WTC11 (cell line): ENCODE measurements around the gene STRN4. TPM values are rescaled to one million over a fixed set of nuclear protein-coding genes. Genes with fewer than 3 reads are reported as not detected.

Experiments
- ATAC-seq: fragments of 200-7000 bp; cut with Tn5 transposase; 2 replicates; pipeline ENCODE4 v1.10.0; 2021; ENCODE audit warnings: mild to moderate bottlenecking, moderate library complexity
- CTCF ChIA-PET: fragments of 300-600 bp; sonication (Branson Sonifier 250); formaldehyde crosslinking; loops from one replicate; lab custom pipeline; 2021; ENCODE audit warnings: antibody characterized with exemption; lab: Charles Lee
- POLR2A ChIA-PET: fragments of 350-600 bp; sonication (Branson Sonifier 250); formaldehyde crosslinking; loops from one replicate; lab custom pipeline; 2021; ENCODE audit warnings: antibody characterized with exemption; lab: Charles Lee
- DNase-seq: peaks from one replicate; pipeline ENCODE4 v3.0.0; 2021; ENCODE audit warnings: low spot score
- H3K27ac Mint-ChIP-seq: 2 replicates; pipeline ENCODE4 v1.8.0; 2021; ENCODE audit warnings: mixed read lengths
- H3K27me3 Mint-ChIP-seq: 2 replicates; pipeline ENCODE4 v1.8.0; 2021; ENCODE audit warnings: low read depth, mild to moderate bottlenecking, moderate library complexity, mixed read lengths
- H3K36me3 Mint-ChIP-seq: 2 replicates; pipeline ENCODE4 v1.8.0; 2021; ENCODE audit warnings: mixed read lengths
- H3K4me1 Mint-ChIP-seq: 2 replicates; pipeline ENCODE4 v1.8.0; 2022; ENCODE audit warnings: mixed read lengths
- H3K4me3 Mint-ChIP-seq: 2 replicates; pipeline ENCODE4 v1.8.0; 2021; ENCODE audit warnings: mild to moderate bottlenecking, moderate library complexity, mixed read lengths
- H3K9me3 Mint-ChIP-seq: 2 replicates; pipeline ENCODE4 v1.8.0; 2021; ENCODE audit warnings: mixed read lengths
- ATF3 ChIP-seq: sonication (generic); formaldehyde crosslinking; conservative IDR thresholded peaks from 2 replicates; pipeline ENCODE4 v1.8.1; 2022; ENCODE audit warnings: mild to moderate bottlenecking, missing genetic modification reagents
- CREB1 ChIP-seq: sonication (generic); formaldehyde crosslinking; IDR thresholded peaks from 2 replicates; pipeline ENCODE4 v1.8.0; 2023; ENCODE audit warnings: mild to moderate bottlenecking, missing genetic modification reagents
- CREM ChIP-seq: sonication (generic); formaldehyde crosslinking; IDR thresholded peaks from 2 replicates; pipeline ENCODE4 v1.8.1; 2022; ENCODE audit warnings: mild to moderate bottlenecking, missing genetic modification reagents, moderate library complexity
- ELF4 ChIP-seq: sonication (generic); formaldehyde crosslinking; IDR thresholded peaks from 2 replicates; pipeline ENCODE4 v1.8.1; 2022; ENCODE audit warnings: low read depth, mild to moderate bottlenecking, moderate library complexity, missing genetic modification reagents
- GTF2I ChIP-seq: fragments of 250-450 bp; sonication (Bioruptor Pico); conservative IDR thresholded peaks from 2 replicates; pipeline ENCODE4 v1.4.0; 2021; ENCODE audit warnings: mild to moderate bottlenecking
- NR1H2 ChIP-seq: sonication (generic); formaldehyde crosslinking; IDR thresholded peaks from 2 replicates; pipeline ENCODE4 v1.9.0; 2021; ENCODE audit warnings: mild to moderate bottlenecking, moderate library complexity, missing genetic modification reagents
- SMAD4 ChIP-seq: sonication (generic); formaldehyde crosslinking; IDR thresholded peaks from 2 replicates; pipeline ENCODE4 v1.8.0; 2022; ENCODE audit warnings: mild to moderate bottlenecking, missing genetic modification reagents
- SP1 ChIP-seq: sonication (generic); formaldehyde crosslinking; conservative IDR thresholded peaks from 2 replicates; pipeline ENCODE4 v1.8.1; 2022; ENCODE audit warnings: missing genetic modification reagents
- TEAD4 ChIP-seq: sonication (generic); formaldehyde crosslinking; IDR thresholded peaks from 2 replicates; pipeline ENCODE4 v1.8.0; 2022; ENCODE audit warnings: mild to moderate bottlenecking, missing genetic modification reagents
- USF1 ChIP-seq: sonication (generic); formaldehyde crosslinking; IDR thresholded peaks from 2 replicates; pipeline ENCODE4 v1.8.0; 2022; ENCODE audit warnings: mild to moderate bottlenecking, missing genetic modification reagents
- ZNF512 ChIP-seq: sonication (generic); formaldehyde crosslinking; IDR thresholded peaks from 2 replicates; pipeline ENCODE4 v1.8.1; 2022; ENCODE audit warnings: missing genetic modification reagents, borderline replicate concordance
- total RNA-seq: library from RNA; stranded (reverse); gene quantifications from 3 replicates; pipeline ENCODE4 v1.2.3, GENCODE V29; 2021
- TF ChIP-seq, protein P1 (sequence below): fragments of 250-450 bp; sonication (Bioruptor Pico); conservative IDR thresholded peaks from 2 replicates; pipeline ENCODE4 v1.9.0; 2021; ENCODE audit warnings: mild to moderate bottlenecking
- TF ChIP-seq, protein P2 (sequence below): fragments of 250-450 bp; sonication (Bioruptor Pico); IDR thresholded peaks from 2 replicates; pipeline ENCODE4 v1.9.0; 2021; ENCODE audit warnings: mild to moderate bottlenecking
- TF ChIP-seq, protein P3 (sequence below): sonication (generic); formaldehyde crosslinking; conservative IDR thresholded peaks from 2 replicates; pipeline ENCODE4 v1.8.1; 2023; ENCODE audit warnings: mild to moderate bottlenecking, low read depth, missing genetic modification reagents, moderate library complexity
- TF ChIP-seq, protein P4 (sequence below): fragments of 200-600 bp; IDR thresholded peaks from 2 replicates; pipeline ENCODE4 v1.8.0; 2022; ENCODE audit warnings: antibody characterized with exemption

The STRN4 gene
- total RNA-seq, 1 experiment from 2014 or later = 144 TPM

- TF ChIP-seq, protein P1, sequence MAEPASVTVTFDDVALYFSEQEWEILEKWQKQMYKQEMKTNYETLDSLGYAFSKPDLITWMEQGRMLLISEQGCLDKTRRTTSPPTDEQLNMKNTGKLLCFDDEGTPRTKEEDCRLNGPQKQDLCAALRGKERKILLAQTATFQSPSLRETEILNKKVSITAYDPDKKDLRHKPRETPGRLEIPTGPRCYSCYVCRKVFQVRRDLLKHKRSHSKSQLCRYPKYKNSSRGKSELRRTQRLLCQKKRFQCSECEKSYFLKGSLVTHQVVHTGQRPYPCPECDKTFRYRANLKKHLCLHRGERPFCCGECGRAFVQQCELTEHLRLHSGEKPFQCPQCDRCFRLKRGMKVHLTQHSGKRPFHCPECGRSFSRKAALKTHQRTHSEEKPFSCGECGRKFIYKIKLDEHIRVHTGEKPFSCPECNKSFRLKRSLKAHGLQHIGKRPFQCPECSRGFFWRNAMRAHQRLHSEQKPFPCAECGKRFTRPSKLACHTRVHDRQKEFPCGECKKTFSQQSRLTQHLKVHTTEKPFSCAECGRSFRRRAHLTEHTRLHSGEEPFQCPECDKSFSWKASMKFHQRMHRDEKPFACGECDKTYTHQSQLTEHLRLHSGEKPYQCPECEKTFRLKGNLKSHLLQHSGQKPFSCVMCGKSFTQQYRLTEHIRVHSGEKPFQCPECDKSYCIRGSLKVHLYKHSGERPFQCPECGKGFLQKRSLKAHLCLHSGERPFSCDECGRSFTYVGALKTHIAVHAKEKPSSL (CRISPR knock-in tag) = no peak
- TF ChIP-seq, protein P2, sequence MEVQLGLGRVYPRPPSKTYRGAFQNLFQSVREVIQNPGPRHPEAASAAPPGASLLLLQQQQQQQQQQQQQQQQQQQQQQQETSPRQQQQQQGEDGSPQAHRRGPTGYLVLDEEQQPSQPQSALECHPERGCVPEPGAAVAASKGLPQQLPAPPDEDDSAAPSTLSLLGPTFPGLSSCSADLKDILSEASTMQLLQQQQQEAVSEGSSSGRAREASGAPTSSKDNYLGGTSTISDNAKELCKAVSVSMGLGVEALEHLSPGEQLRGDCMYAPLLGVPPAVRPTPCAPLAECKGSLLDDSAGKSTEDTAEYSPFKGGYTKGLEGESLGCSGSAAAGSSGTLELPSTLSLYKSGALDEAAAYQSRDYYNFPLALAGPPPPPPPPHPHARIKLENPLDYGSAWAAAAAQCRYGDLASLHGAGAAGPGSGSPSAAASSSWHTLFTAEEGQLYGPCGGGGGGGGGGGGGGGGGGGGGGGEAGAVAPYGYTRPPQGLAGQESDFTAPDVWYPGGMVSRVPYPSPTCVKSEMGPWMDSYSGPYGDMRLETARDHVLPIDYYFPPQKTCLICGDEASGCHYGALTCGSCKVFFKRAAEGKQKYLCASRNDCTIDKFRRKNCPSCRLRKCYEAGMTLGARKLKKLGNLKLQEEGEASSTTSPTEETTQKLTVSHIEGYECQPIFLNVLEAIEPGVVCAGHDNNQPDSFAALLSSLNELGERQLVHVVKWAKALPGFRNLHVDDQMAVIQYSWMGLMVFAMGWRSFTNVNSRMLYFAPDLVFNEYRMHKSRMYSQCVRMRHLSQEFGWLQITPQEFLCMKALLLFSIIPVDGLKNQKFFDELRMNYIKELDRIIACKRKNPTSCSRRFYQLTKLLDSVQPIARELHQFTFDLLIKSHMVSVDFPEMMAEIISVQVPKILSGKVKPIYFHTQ (CRISPR knock-in tag) = no peak
- TF ChIP-seq TEAD4 (CRISPR knock-in tag) = no peak
- TF ChIP-seq NR1H2 = no peak
- no peak for TF ChIP-seq ZNF512 (CRISPR knock-in tag)
- no peak for TF ChIP-seq SP1 (CRISPR knock-in tag)
Observed at GRCh38 chr19:46693760-46694159, 52.5 kb downstream of the STRN4 start (continued).

DNA sequence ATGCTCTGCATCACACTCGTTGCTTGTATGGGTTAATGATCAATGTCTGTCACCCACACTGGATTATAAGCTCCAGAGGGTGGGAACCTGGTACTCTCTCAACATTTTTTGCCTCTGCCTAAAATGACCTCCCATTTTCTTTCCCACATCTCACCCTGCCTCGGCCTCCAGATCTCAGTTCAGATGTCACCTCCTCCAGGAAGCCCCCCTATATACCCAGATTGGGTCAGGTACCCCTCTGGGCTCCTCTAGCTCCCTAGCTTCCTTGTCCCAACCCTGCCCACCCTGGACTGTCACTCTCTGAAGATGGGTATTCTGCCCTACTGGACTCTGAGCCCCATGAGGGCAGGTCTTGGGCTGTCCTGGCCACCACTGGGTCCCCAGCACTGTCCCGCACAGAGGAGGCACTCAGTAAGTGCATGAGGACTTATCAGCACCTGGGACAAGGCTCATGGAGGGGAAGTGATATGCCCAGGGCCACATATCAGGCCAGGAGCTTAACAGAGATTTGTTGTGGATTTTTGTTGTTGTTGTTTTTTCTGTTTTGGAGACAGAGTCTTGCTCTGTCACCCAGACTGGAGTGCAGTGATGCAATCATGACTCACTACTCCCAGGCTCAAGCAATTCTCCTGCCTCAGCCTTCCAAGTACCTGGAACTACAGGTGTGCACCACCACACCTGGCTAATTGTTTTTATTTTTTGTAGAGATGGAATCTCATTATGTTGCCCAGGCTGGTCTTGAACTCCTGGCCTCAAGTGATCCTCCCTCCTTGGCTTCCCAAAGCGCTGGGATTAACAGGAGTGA is 53.1 kb downstream of the STRN4 start:
- Mint-ChIP-seq H3K27me3 (no peaks in the 10 kb centered on the region), H3K27ac (no peak overlapping the region), H3K4me3 (no peak overlapping the region), H3K36me3 (peaks cover 78% of the 10 kb centered on the region), H3K9me3 (peaks cover 6% of the 10 kb centered on the region)
- ATAC-seq = no peak
- CTCF ChIA-PET = no interaction called here
- no peak for TF ChIP-seq GTF2I
- no peak for TF ChIP-seq USF1 (CRISPR knock-in tag)
- no peak for TF ChIP-seq CREM (CRISPR knock-in tag)
- no peak for TF ChIP-seq CREB1 (CRISPR knock-in tag)
- TF ChIP-seq, protein P3, sequence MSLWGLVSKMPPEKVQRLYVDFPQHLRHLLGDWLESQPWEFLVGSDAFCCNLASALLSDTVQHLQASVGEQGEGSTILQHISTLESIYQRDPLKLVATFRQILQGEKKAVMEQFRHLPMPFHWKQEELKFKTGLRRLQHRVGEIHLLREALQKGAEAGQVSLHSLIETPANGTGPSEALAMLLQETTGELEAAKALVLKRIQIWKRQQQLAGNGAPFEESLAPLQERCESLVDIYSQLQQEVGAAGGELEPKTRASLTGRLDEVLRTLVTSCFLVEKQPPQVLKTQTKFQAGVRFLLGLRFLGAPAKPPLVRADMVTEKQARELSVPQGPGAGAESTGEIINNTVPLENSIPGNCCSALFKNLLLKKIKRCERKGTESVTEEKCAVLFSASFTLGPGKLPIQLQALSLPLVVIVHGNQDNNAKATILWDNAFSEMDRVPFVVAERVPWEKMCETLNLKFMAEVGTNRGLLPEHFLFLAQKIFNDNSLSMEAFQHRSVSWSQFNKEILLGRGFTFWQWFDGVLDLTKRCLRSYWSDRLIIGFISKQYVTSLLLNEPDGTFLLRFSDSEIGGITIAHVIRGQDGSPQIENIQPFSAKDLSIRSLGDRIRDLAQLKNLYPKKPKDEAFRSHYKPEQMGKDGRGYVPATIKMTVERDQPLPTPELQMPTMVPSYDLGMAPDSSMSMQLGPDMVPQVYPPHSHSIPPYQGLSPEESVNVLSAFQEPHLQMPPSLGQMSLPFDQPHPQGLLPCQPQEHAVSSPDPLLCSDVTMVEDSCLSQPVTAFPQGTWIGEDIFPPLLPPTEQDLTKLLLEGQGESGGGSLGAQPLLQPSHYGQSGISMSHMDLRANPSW (CRISPR knock-in tag) = no peak
- TF ChIP-seq ATF3 (CRISPR knock-in tag) = no peak
- TF ChIP-seq, protein P4, sequence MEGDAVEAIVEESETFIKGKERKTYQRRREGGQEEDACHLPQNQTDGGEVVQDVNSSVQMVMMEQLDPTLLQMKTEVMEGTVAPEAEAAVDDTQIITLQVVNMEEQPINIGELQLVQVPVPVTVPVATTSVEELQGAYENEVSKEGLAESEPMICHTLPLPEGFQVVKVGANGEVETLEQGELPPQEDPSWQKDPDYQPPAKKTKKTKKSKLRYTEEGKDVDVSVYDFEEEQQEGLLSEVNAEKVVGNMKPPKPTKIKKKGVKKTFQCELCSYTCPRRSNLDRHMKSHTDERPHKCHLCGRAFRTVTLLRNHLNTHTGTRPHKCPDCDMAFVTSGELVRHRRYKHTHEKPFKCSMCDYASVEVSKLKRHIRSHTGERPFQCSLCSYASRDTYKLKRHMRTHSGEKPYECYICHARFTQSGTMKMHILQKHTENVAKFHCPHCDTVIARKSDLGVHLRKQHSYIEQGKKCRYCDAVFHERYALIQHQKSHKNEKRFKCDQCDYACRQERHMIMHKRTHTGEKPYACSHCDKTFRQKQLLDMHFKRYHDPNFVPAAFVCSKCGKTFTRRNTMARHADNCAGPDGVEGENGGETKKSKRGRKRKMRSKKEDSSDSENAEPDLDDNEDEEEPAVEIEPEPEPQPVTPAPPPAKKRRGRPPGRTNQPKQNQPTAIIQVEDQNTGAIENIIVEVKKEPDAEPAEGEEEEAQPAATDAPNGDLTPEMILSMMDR = no peak
- no peak for TF ChIP-seq ELF4
- TF ChIP-seq SMAD4 (CRISPR knock-in tag) = no peak
- TF ChIP-seq, all 79 proteins: peak for 0
- POLR2A ChIA-PET = no interaction called here
- H3K4me1 Mint-ChIP-seq = peaks cover 11% of the 10 kb centered on the region
- DNase-seq = no peak
